Measurements from ENCODE around the gene CCDC152.

CCDC152 gene

DNA sequence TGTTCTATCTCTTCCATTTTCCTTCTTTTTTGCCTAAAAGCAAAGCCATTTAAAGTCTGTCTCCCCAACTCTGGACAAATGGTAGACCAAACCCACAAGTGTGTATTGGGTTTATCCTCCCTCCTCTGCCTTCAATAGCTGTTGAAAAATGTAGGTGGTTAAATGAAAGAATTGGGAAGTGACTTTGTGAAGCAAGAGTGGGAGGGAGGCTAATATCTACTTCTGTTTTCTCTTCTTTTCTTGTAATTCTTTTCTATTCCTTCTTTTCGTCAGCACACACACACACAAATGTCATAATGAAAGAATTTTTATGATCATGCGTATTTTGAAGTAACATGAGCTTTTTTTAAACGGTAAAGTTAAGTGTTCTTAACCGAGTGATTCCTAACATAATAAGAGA, 3.8 kb downstream of the CCDC152 start:
- no peak overlapping the region for H3K27ac ChIP-seq
- TF ChIP-seq, protein P1, sequence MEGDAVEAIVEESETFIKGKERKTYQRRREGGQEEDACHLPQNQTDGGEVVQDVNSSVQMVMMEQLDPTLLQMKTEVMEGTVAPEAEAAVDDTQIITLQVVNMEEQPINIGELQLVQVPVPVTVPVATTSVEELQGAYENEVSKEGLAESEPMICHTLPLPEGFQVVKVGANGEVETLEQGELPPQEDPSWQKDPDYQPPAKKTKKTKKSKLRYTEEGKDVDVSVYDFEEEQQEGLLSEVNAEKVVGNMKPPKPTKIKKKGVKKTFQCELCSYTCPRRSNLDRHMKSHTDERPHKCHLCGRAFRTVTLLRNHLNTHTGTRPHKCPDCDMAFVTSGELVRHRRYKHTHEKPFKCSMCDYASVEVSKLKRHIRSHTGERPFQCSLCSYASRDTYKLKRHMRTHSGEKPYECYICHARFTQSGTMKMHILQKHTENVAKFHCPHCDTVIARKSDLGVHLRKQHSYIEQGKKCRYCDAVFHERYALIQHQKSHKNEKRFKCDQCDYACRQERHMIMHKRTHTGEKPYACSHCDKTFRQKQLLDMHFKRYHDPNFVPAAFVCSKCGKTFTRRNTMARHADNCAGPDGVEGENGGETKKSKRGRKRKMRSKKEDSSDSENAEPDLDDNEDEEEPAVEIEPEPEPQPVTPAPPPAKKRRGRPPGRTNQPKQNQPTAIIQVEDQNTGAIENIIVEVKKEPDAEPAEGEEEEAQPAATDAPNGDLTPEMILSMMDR (conservative IDR thresholded peaks at IDR 0.05), result no peak

DNA sequence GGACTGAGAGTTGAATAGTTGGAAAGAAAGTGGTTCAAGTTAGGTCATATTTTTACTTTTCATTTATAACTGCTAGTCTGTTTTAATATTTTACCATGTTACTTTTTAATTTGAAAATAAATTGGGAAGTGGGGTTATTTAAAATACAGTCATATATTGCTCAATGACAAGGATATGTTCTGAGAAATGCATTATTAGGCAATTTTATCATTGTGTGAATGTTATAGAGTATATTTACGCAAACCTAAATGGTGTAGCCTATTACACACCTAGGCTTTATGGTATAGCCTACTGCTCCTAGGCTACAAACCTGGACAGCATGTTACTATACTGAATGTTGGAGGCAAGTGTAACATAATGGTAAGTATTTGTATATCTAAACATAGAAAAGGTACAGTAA, 5.2 kb downstream of the CCDC152 start:
- H3K27ac ChIP-seq, result no peak overlapping the region
- TF ChIP-seq, protein P1 (conservative IDR thresholded peaks at IDR 0.05), result no peak

DNA sequence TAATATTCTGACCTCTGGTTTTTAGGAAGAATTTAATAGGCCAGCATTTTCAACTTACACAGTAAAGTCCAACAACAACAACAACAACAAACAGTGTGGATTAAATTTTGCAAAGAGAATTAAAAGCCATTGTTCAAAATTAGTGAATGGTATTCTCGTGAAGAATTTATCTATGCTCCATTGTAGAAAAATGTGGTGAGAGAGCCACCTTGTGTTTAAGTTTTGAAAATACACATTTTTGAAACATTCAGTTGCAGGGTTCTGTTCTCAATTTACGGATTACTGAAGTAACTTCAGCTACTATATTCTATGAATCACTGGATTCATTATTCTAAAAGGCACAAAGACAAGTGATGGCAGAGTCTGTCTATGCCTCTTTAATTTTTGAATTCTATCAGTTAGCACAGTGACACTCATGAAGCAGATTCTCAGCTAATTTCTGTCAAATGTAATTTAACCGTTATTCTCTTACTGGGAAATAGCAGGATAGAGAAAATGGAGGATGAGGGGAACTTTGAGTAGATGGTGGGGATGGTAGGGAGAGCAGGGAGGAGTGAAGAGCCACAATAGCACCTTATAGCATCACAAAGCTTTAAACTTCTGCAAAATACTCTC, 11.0 kb downstream of the CCDC152 start:
- H3K27ac ChIP-seq, result no peak overlapping the region
- TF ChIP-seq, protein P1 (conservative IDR thresholded peaks at IDR 0.05), result peak; percentile 75

DNA sequence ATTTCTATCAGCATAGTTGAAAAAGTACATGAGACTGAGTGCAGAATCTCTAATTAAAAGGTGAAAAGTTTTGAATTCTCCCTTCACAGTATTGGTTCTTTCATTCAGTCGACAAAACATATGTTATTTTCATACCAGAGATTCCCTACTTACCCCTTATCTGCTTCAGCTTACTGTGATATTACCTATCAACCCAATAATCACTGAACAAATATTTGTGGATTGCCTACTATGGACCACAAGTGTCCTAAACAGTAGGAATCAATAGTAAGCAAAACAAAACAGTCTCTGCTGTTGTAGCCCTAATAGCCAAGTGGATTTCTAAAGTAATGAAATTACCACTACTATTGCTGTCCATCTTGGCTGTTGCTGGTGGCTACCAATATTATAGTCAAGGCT, 11.5 kb downstream of the CCDC152 start:
- no peak overlapping the region; the same call in 1 of the 2 replicates for H3K27ac ChIP-seq
- TF ChIP-seq, protein P1 (conservative IDR thresholded peaks at IDR 0.05), result no peak

DNA sequence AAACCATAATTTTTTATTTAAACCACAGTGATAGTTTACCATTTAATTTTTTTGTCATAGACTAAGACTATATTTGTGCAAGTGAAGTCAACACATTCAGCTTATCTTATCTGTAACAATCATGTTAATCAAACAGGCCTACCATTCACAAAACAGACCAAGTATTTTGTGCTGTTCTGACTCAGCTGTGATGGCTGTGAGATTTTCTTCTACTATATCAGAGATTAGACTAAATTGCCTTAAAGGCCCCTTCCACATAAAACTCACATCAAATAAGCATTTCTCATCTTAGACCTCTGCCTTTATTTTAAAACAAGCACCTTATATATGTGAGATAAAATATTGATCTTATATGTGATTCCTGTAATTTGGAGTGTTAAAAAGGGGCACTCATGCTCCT, 13.4 kb downstream of the CCDC152 start:
- TF ChIP-seq, protein P1 (conservative IDR thresholded peaks at IDR 0.05), result no peak

DNA sequence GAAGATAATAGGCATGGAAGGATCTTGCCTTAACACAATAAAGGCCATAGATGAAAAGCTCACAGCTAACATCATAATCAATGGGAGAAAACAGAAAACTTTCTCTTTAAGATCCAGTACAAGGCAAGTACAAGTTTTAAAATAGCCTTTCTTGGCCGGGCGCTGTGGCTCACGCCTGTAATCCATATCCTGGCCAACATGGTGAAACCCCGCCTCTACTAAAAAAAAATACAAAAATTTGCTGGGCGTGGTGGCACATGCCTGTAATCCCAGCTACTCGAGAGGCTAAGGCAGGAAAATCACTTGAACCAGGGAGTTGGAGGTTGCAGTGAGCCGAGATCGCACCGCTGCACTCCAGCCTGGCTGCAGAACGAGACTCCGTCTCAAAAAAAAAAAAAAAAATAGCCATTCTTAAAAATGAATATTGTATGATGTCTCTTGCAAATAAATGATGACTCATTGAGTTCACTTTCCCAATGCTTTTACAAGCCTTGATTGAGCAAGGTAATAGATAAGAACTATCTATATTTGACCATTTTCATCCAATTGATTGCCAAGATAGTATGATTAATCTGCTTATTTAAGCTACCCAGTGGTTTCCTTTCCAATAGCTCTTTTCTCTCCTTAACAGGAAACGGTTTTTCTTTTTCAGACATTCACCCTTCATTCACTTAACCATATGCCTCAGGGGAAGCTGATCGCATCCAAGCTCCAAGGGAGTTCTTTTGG, 15.8 kb downstream of the CCDC152 start:
- TF ChIP-seq, protein P1 (conservative IDR thresholded peaks at IDR 0.05), result no peak
- no peak overlapping the region for H3K27ac ChIP-seq

More for the DNA sequence above, 13.4 kb downstream of the CCDC152 start:
- no peak overlapping the region for H3K27ac ChIP-seq

DNA sequence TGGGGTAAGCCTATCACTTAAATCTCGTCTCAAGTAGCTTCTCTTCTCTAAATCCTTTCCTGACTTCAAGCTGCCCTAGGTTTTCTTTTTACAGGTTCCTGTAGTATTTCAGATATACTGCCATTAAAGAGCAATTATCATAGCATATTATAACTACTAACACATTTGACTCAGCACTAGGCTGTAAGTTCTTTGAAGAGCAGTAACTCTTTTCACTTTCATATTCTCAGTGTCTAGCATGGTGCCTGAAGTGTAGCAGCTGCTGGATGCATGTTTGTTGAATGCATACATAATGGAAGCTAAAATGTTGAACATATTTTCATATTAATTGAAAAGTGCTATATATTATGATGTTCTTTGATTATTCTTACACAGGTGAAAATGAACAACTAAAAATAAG, 22.5 kb downstream of the CCDC152 start:
- TF ChIP-seq, protein P1 (conservative IDR thresholded peaks at IDR 0.05), result no peak
- H3K27ac ChIP-seq, result no peak overlapping the region
